GM21381 (cell line): ENCODE data around the gene KIAA1755.

Source experiments
- ATAC-seq: cut with Tn5 transposase; IDR thresholded peaks from one replicate; pipeline ENCODE4 v1.9.1; 2021; ENCODE audit warnings: mild to moderate bottlenecking, moderate library complexity; ENCODE audit not compliant: unreplicated experiment

Gene KIAA1755

DNA sequence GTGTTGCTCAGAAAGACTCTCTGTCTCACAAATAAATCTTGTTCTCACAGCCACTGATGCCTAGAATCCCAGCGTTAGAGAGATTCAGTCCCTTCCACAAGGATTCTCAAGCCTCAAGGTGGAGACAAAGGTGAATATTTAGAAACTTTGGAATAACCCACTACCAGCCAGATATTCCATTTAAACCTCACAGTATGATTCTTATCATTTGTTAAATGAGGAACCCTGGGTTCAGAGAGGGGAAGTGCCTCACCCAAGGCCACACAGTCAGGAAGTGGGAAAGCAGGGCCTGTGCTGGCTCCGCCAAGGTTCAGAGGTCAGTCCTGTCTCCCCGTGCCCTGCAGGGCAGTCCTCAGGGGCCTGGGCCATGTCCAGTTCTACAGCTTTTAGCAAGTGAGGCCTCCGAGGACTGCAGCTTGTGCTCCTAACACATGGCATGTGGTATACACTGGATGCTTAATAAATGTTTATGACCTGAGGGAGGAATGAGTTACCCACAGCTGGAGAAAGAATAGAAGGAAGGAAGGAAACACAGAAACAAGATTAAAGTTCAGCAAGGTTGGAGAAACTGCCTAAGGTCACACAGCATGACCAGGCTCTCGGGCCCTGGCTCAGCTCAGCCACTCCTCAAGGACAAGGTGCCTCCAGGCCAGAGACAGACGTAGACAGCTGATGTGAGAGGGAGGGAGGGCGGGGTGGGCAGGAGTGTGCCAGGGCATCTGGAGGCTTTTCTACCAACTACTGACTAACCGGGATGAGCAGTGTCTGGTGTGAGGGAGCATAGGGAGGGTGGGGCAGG is 91.5 kb downstream of the KIAA1755 start:
- no peak for ATAC-seq

DNA sequence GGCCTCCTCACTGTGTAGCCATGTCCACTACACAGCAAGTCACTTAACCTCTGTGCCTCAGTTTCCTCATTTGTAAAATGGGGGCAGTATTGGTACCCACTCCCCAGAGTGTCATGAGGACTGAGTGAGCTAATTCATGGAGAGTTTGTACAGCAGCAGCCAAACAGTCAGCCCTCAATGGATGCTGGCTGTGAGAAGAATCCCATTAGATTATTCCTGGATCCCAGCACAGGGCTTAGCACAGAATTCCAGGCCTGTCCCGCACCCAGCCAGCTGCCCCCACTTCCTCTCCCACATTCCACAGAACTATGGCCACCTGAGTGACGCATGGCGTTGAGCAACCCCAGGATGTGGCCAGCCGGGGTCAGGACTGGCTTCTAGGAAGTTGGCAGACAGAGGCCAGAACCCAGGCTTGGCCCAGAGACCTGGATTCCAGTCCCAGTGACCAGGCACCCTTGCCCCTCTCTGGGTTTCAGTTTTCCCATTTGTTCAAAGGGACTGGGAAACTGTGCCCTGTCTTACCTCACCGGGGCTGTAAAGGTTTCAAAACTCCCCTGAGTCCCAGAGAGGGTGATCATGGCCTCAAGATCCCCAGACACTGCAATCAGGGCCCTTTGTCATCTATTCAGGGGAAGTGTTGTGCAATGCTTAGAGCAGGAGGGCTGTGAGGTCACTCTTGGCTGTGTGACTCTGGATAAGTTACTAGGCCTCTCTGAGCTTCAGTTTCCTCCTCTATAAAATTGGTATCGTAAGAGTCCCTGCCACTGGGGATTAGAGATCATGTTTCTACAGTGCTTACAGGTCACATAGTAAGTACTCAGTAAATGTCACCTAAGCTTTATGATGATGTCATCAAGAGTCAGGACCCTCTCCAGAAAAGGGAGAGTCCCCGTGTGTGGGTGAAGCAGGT is 92.4 kb downstream of the KIAA1755 start:
- no peak for ATAC-seq

- no peak for ATAC-seq
Observed at GRCh38 chr20:38167328-38167850, 93.1 kb downstream of the KIAA1755 start.

- no peak for ATAC-seq
Observed at GRCh38 chr20:38166703-38167233, 93.8 kb downstream of the KIAA1755 start.

DNA sequence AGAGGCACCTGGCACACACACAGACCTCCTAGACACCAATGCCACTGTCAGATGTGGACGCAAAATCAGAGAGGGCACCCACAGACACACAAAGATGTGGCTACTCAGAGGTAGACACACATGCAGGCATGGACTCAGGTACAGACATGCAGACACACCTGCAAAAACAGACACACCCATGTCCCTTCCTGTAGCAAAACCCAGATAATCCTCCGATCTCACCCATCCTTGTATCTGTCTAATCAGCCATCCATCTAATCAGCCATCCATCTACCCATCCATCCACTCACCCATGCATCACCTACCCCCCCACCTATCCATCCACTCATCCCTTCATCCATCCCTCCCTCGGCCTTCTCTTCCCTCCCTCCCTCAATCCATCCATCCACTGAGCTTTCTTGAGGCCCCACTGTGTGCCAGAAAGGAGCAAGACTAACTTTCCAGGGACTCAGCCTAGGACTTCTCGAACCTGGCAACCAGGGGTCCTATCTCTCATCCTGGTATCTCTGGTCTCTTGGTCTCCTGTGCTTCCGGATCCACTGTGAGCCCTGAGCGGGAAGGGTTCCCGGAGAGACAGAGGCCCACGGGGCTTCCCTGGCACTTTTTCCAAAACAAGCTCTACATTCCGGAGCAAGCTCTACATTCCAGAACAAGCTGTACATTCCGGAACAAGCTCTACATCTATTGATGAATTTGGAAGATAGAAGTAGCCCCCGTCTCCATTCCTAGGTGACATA is 94.4 kb downstream of the KIAA1755 start:
- ATAC-seq = no peak

DNA sequence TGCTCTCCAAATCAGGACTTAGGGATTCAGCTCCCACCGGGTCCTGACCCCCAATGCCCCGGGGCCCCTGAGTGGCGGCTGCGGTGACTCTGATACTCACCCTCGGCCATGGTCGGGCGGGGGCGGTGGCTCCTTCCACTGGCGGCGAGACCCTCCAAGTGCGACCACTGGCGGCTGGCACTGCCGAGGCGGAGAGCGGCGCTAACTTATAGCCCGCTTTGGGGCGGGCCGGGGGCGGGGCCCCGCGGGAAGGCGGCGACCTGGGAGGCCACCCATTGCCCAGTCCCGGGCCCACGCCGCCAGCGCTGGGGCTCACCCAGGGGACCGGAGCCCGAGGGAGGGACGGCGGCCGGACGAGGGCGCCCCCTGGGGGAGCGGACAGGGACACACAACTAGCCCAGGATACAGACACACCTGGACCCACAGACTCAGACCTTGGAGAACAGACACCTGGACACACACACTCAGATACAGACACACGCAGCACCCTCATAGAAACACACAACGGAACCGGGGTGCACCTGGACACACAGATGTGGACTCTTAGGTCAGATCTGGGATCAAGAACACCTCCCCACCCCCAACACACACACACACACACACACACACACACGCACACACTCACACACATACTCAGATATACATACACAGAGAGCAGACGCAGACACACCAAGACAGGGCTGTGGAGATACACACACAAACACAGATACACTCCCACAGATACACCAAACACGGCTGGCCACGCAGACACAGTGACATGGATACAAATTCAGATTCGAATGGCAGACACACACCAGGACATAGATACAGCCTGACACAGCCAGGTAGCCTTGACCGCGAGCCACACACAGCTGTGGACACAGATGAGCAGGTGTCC is 95.2 kb downstream of the KIAA1755 start, which contains the start of gene TGM2:
TGM2 (minus strand) TSS at position 182 of the 877 bp plus-strand sequence; CDS start at position 110, 72 bp downstream.
- ATAC-seq = peak; percentile 78

DNA sequence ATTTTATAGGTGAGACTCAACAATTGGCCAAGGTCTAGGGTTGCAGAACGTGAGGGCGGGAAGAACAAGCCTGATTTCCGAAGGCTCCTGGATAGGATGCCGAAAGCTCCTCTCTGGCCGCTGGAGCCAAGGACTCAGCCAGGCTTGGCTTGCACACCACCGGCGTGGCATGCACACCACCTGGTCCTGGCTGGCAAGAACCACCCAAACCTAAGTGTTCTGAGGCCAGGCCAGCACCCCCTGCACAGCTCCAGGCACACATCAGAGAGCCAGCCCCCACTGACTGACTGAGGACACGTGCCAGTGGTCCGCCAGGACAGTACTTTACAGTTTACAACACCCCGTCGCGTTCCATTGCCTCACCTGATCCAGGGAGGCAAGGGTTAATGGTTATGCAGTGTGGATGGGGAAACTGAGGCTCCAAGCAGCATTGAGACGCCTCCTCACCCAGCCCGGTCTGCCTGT is 95.9 kb downstream of the KIAA1755 start:
- ATAC-seq = no peak

- no peak for ATAC-seq
Observed at GRCh38 chr20:38164069-38164468, 96.5 kb downstream of the KIAA1755 start.

GRCh38 chr20:38162878-38163875 is 97.4 kb downstream of the KIAA1755 start:
- no peak for ATAC-seq

DNA sequence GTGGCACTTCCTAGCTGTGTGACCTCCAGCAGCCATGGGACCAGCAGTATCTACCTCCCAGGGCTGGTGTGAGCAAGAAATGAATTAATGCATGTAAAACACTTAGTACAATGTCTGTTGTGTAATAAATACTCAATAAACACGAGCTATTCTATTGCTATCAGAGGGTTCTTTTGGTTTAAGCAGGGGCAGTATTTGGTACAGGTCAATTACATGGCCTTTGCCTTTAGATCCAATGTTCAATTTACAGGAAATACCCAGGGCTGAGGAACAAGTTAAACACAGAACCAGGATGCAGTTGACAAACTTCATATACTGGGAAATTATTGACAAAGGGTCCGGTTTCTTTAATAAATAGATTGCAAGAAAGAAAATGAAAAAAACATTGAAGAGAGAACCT is 98.4 kb downstream of the KIAA1755 start:
- ATAC-seq = no peak

DNA sequence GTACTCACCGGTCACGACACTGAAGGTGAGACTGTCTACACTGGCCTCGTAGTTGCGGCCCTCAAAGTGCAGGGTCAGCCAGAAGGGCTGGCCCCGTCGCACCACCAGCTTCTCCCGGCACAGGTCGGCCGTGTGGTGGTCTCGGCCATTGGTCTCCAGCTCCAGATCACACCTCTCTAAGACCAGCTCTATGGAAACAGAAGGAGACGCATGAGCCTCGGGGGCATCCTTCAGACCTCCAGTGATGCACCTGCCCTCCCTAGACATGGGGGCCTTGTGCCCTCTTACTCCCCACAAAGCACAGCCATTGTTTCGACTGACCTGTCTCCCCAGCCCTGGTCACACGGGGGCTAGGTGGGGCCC is 99.1 kb downstream of the KIAA1755 start:
- no peak for ATAC-seq
